Liver (tissue), 3 donors: ENCODE results near the gene C19orf81.
"Not testable (repeated sequence)": the region's sequence is repeated elsewhere in the genome, so short reads cannot be mapped to it uniquely, and the experiment has no call there.

ENCODE experiments used
- CTCF ChIP-seq: fragments of 150-350 bp; IDR thresholded peaks from 2 replicates; pipeline ENCODE4 v1.5.1; 2017; ENCODE audit warnings: improper control_type of control experiment, low read depth, low read length; ENCODE audit not compliant: missing input control
- EGR1 ChIP-seq, 2 donors: IDR thresholded peaks; 2 replicates each; pipeline ENCODE4 v1.6.1; 2016 to 2018; ENCODE audit warnings: antibody characterized with exemption in 2 of 2, low read depth in 2 of 2
- GABPA ChIP-seq, 2 donors: IDR thresholded peaks in 1 of 2; conservative IDR thresholded peaks in 1 of 2; 2 replicates each; pipeline ENCODE4 v1.6.1; 2016; ENCODE audit warnings: antibody characterized with exemption in 2 of 2, mild to moderate bottlenecking in 1 of 2, moderate library complexity in 1 of 2
- HNF4G ChIP-seq: IDR thresholded peaks from 2 replicates; pipeline ENCODE4 v1.6.1; 2016; ENCODE audit warnings: antibody characterized with exemption
- JUND ChIP-seq, 2 donors: IDR thresholded peaks; 2 replicates each; pipeline ENCODE4 v1.6.1; 2016; ENCODE audit warnings: antibody characterized with exemption in 2 of 2
- MAX ChIP-seq: IDR thresholded peaks from 2 replicates; pipeline ENCODE4 v1.6.1; 2016; ENCODE audit warnings: antibody characterized with exemption
- NR2F2 ChIP-seq: IDR thresholded peaks from 2 replicates; pipeline ENCODE4 v1.6.1; 2016; ENCODE audit warnings: antibody characterized with exemption
- RXRA ChIP-seq, 2 donors: IDR thresholded peaks; 2 replicates each; pipeline ENCODE4 v1.6.1; 2017 to 2018; ENCODE audit warnings: antibody characterized with exemption in 2 of 2, mild to moderate bottlenecking in 1 of 2
- SP1 ChIP-seq: IDR thresholded peaks from 2 replicates; pipeline ENCODE4 v1.6.1; 2018; ENCODE audit warnings: antibody characterized with exemption, mild to moderate bottlenecking
- TAF1 ChIP-seq: conservative IDR thresholded peaks from 2 replicates; pipeline ENCODE4 v1.6.1; 2016; ENCODE audit warnings: antibody characterized with exemption, mild to moderate bottlenecking
- ZBTB33 ChIP-seq: IDR thresholded peaks from 2 replicates; pipeline ENCODE4 v1.6.1; 2016; ENCODE audit warnings: antibody characterized with exemption
- TF ChIP-seq, protein P1 (sequence below): IDR thresholded peaks from 2 replicates; pipeline ENCODE4 v1.6.1; 2016; ENCODE audit warnings: antibody characterized with exemption
- TF ChIP-seq, protein P2 (sequence below): IDR thresholded peaks from 2 replicates; pipeline ENCODE4 v1.6.1; 2016; ENCODE audit warnings: antibody characterized with exemption, mild to moderate bottlenecking
- donor health status: healthy.
- donor health status: healthy.

- TF ChIP-seq CTCF; RXRA (IDR thresholded peaks at IDR 0.05); GABPA (IDR thresholded peaks at IDR 0.05 in 1 of 2, conservative IDR thresholded peaks at IDR 0.05 in 1 of 2); EGR1 (IDR thresholded peaks at IDR 0.05; ENCODE audit: low read depth in 2 of 2); SP1; TAF1; MAX; HNF4G; JUND (IDR thresholded peaks at IDR 0.05); ZBTB33; NR2F2: not testable (repeated sequence)
- TF ChIP-seq, protein P1, sequence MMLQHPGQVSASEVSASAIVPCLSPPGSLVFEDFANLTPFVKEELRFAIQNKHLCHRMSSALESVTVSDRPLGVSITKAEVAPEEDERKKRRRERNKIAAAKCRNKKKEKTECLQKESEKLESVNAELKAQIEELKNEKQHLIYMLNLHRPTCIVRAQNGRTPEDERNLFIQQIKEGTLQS = not testable (repeated sequence)
- TF ChIP-seq, protein P2, sequence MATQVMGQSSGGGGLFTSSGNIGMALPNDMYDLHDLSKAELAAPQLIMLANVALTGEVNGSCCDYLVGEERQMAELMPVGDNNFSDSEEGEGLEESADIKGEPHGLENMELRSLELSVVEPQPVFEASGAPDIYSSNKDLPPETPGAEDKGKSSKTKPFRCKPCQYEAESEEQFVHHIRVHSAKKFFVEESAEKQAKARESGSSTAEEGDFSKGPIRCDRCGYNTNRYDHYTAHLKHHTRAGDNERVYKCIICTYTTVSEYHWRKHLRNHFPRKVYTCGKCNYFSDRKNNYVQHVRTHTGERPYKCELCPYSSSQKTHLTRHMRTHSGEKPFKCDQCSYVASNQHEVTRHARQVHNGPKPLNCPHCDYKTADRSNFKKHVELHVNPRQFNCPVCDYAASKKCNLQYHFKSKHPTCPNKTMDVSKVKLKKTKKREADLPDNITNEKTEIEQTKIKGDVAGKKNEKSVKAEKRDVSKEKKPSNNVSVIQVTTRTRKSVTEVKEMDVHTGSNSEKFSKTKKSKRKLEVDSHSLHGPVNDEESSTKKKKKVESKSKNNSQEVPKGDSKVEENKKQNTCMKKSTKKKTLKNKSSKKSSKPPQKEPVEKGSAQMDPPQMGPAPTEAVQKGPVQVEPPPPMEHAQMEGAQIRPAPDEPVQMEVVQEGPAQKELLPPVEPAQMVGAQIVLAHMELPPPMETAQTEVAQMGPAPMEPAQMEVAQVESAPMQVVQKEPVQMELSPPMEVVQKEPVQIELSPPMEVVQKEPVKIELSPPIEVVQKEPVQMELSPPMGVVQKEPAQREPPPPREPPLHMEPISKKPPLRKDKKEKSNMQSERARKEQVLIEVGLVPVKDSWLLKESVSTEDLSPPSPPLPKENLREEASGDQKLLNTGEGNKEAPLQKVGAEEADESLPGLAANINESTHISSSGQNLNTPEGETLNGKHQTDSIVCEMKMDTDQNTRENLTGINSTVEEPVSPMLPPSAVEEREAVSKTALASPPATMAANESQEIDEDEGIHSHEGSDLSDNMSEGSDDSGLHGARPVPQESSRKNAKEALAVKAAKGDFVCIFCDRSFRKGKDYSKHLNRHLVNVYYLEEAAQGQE = not testable (repeated sequence)
Observed at GRCh38 chr19:50612504-50613404, 36.5 kb upstream of the C19orf81 start.
